ENCODE measurements around the gene SEMA4D.
A peak's percentile ranks its signal among the peaks of the same experiment; 100 is the strongest.
"Not testable (repeated sequence)": the region's sequence is repeated elsewhere in the genome, so short reads cannot be mapped to it uniquely, and the experiment has no call there.

The SEMA4D gene

DNA sequence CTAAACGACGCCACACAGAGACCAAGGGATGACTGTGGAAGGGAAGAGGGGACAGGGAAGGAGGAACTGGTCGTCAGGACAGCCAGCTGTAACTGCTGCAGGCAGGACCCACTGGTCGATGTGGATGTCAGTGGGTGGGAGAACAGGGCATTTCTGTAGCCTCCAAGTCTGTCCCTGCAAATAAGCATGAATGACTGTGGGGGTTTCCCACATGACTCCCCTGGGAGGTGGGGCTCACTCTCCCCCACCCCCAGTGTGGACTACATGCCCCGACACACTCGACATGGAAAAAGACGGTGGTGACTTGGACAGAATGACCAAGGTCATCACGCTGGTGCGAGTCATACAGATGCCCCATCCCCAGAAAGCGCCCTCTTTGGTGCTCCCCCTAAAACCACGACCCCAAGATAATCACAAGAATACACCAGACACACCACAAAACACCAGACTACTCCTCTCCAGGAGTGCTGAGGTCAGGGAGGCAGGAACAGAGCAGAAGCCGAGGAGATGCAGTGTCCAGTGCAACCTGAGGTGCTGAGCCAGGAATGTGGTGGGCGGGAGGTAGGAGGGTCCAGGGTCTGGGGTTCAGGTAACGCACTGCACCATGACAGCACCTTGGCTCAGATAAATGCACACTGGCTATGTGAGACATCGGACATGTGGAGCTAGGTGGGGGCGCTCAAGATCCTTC is 114.7 kb downstream of the SEMA4D start:
- no peak for DNase-seq (ENCODE audit: low read depth)

DNA sequence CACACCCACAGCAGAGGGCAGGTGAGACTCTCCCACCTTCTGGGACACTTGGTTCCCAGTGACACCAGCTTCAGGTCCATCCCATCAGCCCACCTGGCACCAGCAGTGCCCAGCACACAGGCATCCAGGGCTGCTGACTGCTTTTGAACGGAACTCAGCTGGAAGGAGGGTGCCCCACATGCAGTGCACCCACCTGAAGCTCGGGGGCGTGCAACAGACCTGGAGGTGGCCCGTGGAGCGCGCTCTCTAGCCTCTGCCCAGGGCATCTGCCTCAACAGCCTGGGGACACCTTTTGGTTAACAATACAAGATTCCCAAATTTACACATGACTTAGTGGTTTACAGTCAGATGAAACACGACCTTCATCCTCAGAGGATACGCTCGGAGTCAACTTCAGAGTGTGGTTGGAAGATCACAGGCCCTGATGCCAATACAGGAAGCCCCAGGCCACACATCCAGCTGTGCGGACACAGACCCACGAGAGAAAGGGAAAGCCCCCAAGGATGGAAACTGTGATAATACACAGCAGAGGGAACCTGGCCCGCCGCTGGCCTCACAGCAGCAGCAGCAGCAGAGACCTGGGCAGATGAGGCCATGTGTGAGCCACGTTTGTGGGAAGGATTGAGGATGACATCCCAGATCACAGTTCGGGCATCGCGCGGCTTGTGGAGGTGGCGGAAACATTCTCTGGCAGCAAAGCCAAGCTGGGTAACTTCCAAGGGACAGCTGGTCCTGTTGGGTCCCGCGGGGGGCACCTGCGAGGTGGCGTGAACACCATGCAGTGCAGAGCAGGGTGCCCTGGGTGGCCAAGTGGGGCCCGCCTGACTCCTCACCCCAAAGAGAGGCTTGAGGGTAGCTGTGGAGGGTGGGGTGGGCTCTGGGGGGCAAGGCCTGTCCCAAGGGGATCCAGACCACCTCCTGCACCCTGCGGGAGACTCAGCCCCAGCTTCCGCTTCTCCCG is 115.6 kb downstream of the SEMA4D start:
- no peak for DNase-seq (ENCODE audit: low read depth)

DNA sequence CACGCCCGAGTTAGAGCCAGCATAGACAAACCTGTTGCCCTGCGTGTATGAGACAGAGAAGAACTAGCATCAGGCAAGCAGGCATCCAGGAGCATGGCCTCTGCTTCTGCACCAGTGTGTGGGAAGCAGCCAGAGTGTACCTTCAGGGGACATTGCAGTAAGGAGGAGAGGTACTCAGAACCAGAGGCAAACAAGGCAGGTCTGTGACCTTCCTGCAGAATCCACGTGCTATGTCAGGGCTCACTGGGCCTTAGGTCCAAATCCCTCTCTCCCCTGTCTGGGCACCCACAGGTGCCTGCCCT is 116.7 kb downstream of the SEMA4D start:
- DNase-seq (ENCODE audit: low read depth) = no peak

DNA sequence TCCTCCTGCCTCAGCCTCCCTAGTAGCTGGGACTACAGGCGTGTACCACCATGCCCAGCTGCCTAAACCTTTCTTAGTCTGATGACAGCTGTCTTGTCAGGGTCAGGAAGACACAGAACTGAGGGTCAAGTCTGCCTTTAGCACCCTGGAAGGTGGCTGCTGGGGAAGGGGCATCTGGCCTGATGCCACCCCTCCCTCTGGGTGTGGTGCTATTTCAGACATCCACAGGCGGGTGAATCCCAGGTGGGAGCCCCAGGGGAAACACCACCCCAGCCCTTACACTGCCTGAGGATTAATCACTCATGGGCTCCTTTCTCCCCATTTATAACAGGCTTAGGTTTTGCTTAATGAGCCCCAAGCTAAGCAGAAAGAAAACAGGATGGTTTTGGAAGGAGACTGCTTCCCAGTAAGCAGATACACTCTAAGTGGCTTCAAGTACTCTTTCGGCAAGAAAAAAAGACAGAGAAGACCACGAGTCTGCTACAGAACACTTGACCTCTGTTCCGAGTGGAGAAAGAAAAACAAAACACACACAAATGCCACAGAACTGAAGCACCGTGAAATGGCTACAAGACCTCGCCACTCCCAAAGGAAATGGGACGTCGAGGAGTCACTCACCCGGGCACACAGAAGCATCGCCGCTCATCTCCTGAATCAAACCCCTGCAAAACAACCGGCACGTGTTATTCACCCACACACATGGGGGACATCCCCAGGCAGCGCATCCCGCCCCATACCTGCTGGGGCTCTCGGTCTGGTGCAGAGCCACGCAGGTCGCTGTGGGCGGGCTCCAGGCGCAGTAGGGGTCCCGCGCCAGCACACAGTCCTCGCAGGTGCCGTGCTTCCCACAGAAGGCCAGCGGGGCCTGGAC is 117.2 kb downstream of the SEMA4D start:
- DNase-seq (ENCODE audit: low read depth) = no peak

DNA sequence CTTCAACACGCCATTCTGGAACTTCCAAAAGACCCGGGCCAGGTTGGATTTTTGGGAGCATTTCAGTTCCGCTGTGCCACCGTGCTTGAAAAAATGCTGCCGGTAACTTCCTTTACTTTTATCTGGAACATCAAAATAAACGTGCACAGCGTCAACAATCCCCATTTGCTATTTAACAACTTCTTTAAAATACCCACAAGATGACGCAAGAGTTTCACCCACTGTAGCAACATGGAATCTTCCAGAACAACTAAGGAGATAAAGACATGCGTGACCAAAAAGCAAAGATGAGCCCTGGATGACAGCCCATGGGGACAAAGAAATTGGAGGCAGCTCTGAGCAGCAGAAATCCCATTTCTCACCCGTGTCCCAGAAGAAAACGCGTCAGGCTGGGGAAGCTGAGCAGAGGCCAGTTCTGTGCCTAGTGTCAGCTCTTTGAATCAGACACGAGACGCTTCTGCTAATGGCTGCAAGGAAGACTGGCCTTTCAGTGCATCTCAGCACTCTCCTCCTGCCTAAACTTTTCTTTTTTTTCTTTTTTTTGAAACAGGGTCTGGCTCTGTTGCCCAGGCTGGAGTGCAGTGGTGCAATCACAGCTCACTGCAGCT is 118.3 kb downstream of the SEMA4D start:
- DNase-seq (ENCODE audit: low read depth) = peak; percentile 21

DNA sequence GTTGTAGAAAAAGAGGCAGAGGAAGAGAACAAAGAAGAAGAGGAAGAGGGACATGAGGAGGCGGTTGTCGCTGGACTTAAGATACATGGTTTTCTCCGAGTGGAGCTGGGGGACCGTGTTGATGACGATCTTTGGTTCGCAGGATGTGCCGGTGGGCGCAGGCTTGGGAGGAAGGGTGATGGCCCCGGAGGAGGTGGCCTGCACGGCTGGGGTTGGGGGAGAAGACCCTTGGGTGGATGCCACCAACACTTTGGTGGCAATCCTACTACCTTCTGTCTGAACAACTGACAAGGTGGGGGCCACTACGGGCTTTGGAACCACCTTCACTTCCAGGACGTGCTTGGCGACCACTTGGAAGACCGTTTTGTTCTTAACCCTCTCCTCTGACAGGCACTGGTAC is 118.9 kb downstream of the SEMA4D start:
- DNase-seq (ENCODE audit: low read depth) = no peak

- DNase-seq (ENCODE audit: low read depth) = no peak
Observed at GRCh38 chr9:89378541-89378940, 119.4 kb downstream of the SEMA4D start.

GRCh38 chr9:89377411-89377810 is 120.5 kb downstream of the SEMA4D start:
- no peak for DNase-seq (ENCODE audit: low read depth)

DNA sequence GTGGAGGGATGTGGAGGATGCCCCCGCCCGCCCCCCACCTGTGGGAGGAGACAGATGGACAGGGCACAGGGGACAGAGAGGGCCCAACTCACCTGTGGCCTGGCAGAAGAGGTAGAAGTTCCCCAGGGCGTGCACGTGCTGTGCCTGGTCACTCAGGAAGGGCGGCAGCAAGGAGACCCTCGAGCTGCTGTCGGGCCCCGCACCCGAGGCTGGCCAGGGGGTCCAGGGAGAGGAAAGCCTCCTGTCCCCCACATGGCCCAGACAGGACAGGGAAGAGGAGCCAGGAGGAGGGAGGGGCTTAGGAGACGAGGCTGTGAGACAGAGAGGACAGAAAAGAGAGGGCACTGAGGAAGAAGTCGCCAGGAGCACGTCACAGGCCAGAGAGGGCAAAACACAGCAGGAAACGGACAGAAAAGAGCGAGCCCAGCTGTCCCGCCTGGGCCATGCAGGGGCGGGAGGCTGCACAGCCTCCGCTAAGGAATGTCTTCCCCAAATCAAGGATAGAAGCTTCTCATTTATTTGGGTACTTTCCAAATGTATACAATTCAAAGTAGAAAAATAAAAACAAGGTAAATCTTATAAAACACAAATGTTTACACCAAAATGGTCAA is 121.1 kb downstream of the SEMA4D start:
- no peak for DNase-seq (ENCODE audit: low read depth)

DNA sequence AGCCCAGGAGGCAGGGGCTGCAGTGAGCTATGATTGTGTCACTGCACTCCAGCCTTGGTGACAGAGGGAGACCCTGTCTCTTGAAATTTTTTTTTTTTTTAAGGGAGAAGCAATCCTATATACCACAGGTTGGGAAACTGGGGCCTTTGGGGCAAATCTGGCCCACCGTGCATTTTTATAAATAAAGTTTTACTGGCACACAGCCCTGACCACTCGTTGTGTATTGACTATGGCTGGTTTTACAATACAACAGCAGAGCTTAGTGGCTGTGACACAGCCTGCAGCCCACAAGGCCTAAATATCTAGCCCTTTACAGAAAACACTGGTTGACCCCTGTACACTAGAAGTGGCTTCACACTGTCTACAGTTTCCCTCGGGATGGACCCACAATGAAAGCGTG is 121.6 kb downstream of the SEMA4D start:
- no peak for DNase-seq (ENCODE audit: low read depth)

GRCh38 chr9:89375191-89375760 is 122.6 kb downstream of the SEMA4D start:
- no peak for DNase-seq (ENCODE audit: low read depth)

GRCh38 chr9:89374176-89374575 is 123.7 kb downstream of the SEMA4D start:
- DNase-seq (ENCODE audit: low read depth) = no peak

GRCh38 chr9:89372979-89373378 is 124.9 kb downstream of the SEMA4D start:
- no peak for DNase-seq (ENCODE audit: low read depth)

DNA sequence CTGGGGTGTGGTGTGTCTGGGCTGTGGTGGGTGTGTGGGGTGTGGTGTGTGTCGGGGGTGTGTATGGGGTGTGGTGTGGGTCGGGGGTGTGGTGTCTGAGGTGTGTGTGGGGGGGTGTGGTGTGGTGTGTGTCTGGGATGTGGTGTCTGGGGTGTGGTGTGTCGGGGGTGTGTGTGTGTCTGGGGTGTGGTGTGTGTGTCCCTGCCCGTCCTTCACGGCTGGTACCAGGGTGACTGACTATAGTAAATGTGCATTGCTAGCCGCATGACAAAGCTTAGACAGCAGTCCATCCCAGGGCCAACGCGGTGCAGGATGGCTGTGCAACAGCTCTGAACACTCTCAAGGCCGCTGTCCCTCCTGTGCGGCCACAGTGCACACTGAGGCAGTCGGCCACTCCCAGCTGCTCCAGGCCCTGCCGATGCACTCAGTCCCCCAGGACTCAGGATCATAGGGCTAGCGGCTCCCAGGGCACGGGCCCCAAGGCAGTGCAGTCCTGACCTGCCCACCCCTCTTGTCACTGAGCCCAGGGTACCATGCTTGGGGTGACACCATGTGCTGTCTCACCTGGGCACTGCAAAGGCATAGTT is 125.6 kb downstream of the SEMA4D start:
- DNase-seq (ENCODE audit: low read depth) = no peak

- not testable (repeated sequence) for DNase-seq (ENCODE audit: low read depth)
Observed at GRCh38 chr9:89371791-89372190, 126.1 kb downstream of the SEMA4D start.

- DNase-seq (ENCODE audit: low read depth) = no peak
Observed at GRCh38 chr9:89370593-89370992, 127.3 kb downstream of the SEMA4D start.

- no peak for DNase-seq (ENCODE audit: low read depth)
Observed at GRCh38 chr9:89368978-89369377, 128.9 kb downstream of the SEMA4D start.

DNA sequence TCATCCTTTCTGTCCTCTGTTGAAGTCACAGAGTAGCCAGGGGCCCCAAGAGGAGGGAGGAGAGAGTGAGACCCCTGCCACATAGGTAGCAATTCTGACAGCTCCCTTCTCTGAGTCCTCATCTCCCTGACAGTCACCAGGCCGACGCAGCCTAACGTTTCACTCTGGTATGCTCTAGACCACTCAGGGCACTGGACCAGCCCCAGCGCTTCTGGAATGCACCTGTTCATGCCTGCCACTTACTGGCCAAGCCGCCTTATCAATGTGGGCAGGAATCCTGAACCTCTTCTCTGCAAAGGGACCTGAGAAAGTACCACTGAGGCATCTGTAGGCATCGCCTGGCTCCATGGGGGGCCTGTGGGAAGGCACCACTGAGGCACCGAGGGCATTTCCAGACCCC is 129.4 kb downstream of the SEMA4D start:
- DNase-seq (ENCODE audit: low read depth) = no peak

DNA sequence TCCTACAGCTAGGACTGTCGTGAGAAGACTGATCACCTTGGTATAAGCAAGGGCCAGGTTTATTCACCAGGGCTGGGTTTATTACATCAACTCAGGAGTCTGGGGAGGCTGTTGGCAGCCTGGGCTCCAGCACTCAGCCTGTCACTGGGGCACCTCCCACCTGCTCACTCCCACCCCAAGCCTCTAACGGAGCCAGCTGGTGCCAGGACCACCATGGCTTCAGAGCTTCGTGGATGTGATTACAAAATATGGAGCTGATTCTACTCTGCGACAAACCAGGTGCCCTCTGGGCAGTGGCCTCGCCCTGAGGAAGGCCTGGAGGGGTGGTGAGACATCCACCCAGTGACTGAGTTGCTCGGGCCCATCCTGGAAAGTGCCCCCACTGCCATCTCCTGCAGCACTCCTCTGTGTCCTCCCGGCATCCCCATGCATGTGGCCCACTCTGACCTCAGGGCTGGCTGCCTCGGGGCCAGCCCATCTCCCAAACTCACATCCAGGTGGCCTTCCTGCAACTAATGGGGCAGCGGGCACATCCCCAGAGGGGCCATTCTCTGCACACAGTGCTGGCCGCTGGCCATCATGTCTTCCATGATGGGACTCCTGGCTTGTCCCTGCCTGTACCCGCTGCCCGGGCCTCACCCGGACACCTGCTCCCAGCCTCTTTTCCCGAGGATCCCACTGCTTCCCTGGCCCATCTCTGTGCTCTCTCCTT is 130.0 kb downstream of the SEMA4D start:
- no peak for DNase-seq (ENCODE audit: low read depth)

DNA sequence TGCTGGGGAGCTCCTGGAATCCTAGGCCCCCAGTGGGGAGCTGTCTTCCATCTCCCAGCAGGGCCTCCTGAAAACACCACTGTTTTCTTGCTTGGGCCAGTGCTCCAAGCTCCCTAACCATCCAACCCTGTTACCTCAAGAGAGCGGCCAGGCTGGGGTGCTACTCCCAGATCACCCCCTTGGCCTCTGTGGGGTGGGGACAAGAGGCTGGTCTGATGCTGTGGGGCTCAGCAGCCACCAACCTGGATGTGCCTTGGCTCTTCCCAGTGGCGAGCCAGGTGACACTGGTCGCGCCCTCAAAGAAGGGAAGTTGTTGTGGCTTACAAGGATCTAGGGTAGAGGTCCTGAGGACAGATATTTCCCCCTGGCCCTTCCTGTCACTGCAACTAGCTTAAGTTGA is 130.6 kb downstream of the SEMA4D start:
- DNase-seq (ENCODE audit: low read depth) = no peak

Data from amniotic epithelial cell (primary cell).